NCI-H460 (cell line): ENCODE measurements around the gene SOX2. TPM values are rescaled to one million over a fixed set of nuclear protein-coding genes. Genes with fewer than 3 reads are reported as not detected.
"Not testable (repeated sequence)": the region's sequence is repeated elsewhere in the genome, so short reads cannot be mapped to it uniquely, and the experiment has no call there.

Experiments
- DNase-seq: peaks from one replicate; pipeline ENCODE4 v3.0.0-alpha.2; 2016; ENCODE audit warnings: low read depth; ENCODE audit errors: extremely low read depth
- small RNA-seq, 2 experiments: library from RNA; depleted of rRNA; stranded (forward); fragments of <200 nt; gene quantifications; one replicate each; pipeline ENCODE3, GENCODE V24; 2014
- total RNA-seq: library from RNA; depleted of rRNA; stranded (reverse); fragments of >200 nt; shearing (Covaris generic); gene quantifications from 2 replicates; pipeline ENCODE4 v1.2.3, GENCODE V29; 2014

The SOX2 gene
- total RNA-seq, 1 experiment from 2014 or later, result not detected

DNA sequence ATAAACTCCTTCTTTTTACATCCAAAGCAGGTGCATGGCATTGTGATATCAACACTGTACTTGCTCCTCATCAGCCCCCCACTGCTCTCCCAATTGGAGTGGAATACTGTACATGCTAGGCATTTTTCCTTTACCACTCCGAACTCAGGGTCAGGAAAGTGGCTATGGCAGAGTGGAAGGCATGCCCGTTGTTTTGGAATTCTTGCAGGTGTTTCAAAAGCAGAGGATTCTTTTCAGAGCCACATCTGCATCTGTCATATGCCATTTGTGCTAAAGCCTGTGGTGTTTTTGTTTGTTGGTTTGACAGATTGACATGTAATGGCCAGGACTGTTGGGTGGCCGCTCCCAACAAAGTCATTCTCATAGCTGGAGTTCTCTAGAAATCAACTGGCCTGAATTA is 41.7 kb downstream of the SOX2 start:
- no peak for DNase-seq

DNA sequence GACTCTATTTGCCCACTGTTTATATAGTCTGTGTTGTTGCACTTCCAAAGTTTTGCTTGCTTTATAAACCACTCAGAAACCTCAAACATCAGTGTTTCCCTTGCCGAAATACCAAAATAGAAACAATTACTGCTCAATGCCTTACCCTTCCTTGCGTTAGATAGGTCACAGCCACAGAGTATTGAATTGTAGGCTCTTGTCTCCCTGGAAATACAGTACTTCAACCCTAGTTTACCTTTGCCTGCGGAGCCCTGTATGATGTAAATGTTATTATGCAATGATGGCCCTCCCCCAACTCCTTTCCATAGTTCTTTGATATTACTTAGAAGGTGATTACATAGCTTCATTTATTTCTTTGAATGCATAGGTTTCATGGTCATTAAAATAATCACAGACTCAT is 44.2 kb downstream of the SOX2 start:
- no peak for DNase-seq

GRCh38 chr3:181756645-181757297 is 45.0 kb downstream of the SOX2 start:
- no peak for DNase-seq

GRCh38 chr3:181757694-181758306 is 46.1 kb downstream of the SOX2 start:
- no peak for DNase-seq

DNA sequence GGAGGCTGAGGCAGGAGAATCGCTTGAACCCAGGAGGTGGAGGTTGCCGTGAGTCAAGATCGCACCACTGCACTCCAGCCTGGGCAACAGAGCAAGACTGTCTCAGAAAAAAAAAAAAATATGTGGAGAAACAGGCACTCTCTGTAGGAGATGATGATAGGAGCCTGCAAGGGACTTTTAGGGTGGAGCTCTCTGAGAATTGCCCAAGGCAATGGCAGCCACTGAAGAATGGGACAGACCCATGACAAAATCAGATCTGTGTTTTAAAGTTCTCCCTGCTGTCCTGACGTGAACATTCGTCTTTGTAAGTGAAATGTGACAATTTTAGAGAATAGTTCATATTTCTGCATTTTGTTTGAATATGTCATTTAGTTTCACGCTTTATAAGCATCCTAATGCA is 50.2 kb downstream of the SOX2 start:
- DNase-seq, result no peak

GRCh38 chr3:181764033-181764432 is 52.3 kb downstream of the SOX2 start:
- DNase-seq, result not testable (repeated sequence)

Small RNA genes lying within 50 kb of the gene (small RNA-seq; reads per million reads assigned to genes)
- 0 reads per million in 2 experiments for gene RF01954
